K562 (cell line): ENCODE results near the gene GSPT2. TPM values are rescaled to one million over a fixed set of nuclear protein-coding genes. Genes with fewer than 3 reads are reported as not detected.

Experiments
- ATAC-seq: fragments of 200-7000 bp; cut with Tn5 transposase; 3 replicates; pipeline ENCODE4 v1.9.1; 2020; ENCODE audit warnings: moderate library complexity
- BruUV-seq: library from RNA; stranded (reverse); fragments of 400-500 nt; replicated peaks from 2 replicates; lab custom pipeline; 2021; lab: Mats Ljungman, UMichigan
- CTCF ChIA-PET: fragments of 300-600 bp; formaldehyde crosslinking; extraction: SDS; loops from one replicate; lab custom pipeline; 2021; ENCODE audit warnings: low intra/inter-chr PET ratio; lab: Yijun Ruan, JAX
- POLR2A ChIA-PET: fragments of 300-600, 350-650 bp; sonication (Branson Sonifier 250); formaldehyde crosslinking; extraction: SDS; loops from one replicate; lab custom pipeline; 2021; ENCODE audit warnings: antibody characterized with exemption, inconsistent platforms; lab: Yijun Ruan, JAX
- DNase-seq, 4 experiments: peaks; one replicate each; pipeline versions ENCODE4 v3.0.0 to v3.0.0-alpha.2; 2011 to 2018; ENCODE audit warnings: low spot score in 3 of 4, mixed read lengths in 3 of 4; ENCODE audit errors: extremely low read depth in 1 of 4
- FAIRE-seq: peaks from 2 replicates; lab custom pipeline; 2011; peaks lifted over from hg19 to GRCh38; lab: Jason Lieb, UNC
- H2AFZ ChIP-seq: 2 replicates; pipeline ENCODE4 v1.6.0; 2011; ENCODE audit warnings: low read depth, low read length, control low read depth, inconsistent platforms
- H3K27ac ChIP-seq: fragments of 200-600 bp; 3 replicates; pipeline ENCODE4 v1.8.0; 2011; ENCODE audit warnings: low read depth, mild to moderate bottlenecking, control low read depth, inconsistent platforms, low read length, moderate library complexity, mixed read lengths; ENCODE audit errors: extremely low read depth
- H3K27me3 ChIP-seq, 2 experiments: fragments of 300-600 bp in 1 of 2; 2 replicates in 1 of 2; 3 replicates in 1 of 2; pipeline versions ENCODE4 v1.6.0 to v1.8.0; 2011; ENCODE audit warnings: inconsistent platforms in 2 of 2, low read length in 2 of 2, mild to moderate bottlenecking in 1 of 2, mixed read lengths in 1 of 2, moderate library complexity in 1 of 2; ENCODE audit not compliant: control insufficient read depth in 2 of 2, insufficient read depth in 2 of 2
- H3K36me3 ChIP-seq: fragments of 300-600 bp; 3 replicates; pipeline ENCODE4 v1.8.0; 2011; ENCODE audit warnings: mild to moderate bottlenecking, low read length, inconsistent platforms; ENCODE audit not compliant: control insufficient read depth, insufficient read depth
- H3K4me1 ChIP-seq, 2 experiments: fragments of 200-600 bp in 1 of 2; replicated peaks in 1 of 2; 2 replicates in 1 of 2; 3 replicates in 1 of 2; pipeline versions ENCODE4 v1.5.1 to v1.8.0; 2011; ENCODE audit warnings: inconsistent platforms in 2 of 2, low read length in 2 of 2, mild to moderate bottlenecking in 1 of 2, mixed read lengths in 1 of 2, moderate library complexity in 1 of 2; ENCODE audit not compliant: control insufficient read depth in 2 of 2, insufficient read depth in 2 of 2
- H3K4me2 ChIP-seq: 2 replicates; pipeline ENCODE4 v1.6.1; 2011; ENCODE audit warnings: low read length, control low read depth, inconsistent platforms, mixed read lengths; ENCODE audit not compliant: insufficient read depth
- H3K4me3 ChIP-seq: fragments of 200-600 bp; sonication (generic), shearing (Covaris generic); 2 replicates; pipeline ENCODE4 v1.5.1; 2016; ENCODE audit warnings: control low read depth, inconsistent platforms
- H3K79me2 ChIP-seq: fragments of 200-600 bp; 3 replicates; pipeline ENCODE4 v1.8.0; 2011; ENCODE audit warnings: low read length, inconsistent platforms; ENCODE audit not compliant: control insufficient read depth, insufficient read depth
- H3K9ac ChIP-seq, 2 experiments: 2 replicates each; pipeline versions ENCODE4 v1.6.0 to v1.6.1; 2011; ENCODE audit warnings: low read depth in 2 of 2, low read length in 2 of 2, control low read depth in 1 of 2, inconsistent platforms in 1 of 2, mild to moderate bottlenecking in 1 of 2, mixed read lengths in 1 of 2; ENCODE audit not compliant: insufficient read depth in 1 of 2
- H3K9me1 ChIP-seq: one replicate; pipeline ENCODE4 v1.6.0; 2011; ENCODE audit warnings: inconsistent platforms, mild to moderate bottlenecking, low read length, moderate library complexity; ENCODE audit not compliant: control insufficient read depth, insufficient read depth
- H3K9me3 ChIP-seq: replicated peaks from 2 replicates; pipeline ENCODE4 v1.5.1; 2011; ENCODE audit warnings: low read depth, low read length, inconsistent platforms; ENCODE audit not compliant: control insufficient read depth, insufficient read depth
- H4K20me1 ChIP-seq: replicated peaks from 2 replicates; pipeline ENCODE4 v1.6.1; 2011; ENCODE audit warnings: low read length, inconsistent platforms, mixed read lengths; ENCODE audit not compliant: control insufficient read depth, insufficient read depth
- BRF1 ChIP-seq: IDR thresholded peaks from 3 replicates; pipeline ENCODE4 v1.6.1; 2011; ENCODE audit warnings: borderline replicate concordance, mild to moderate bottlenecking; ENCODE audit not compliant: insufficient read length; ENCODE audit errors: extremely low read depth
- EWSR1 ChIP-seq: fragments of 450-650 bp; IDR thresholded peaks from 2 replicates; pipeline ENCODE4 v1.6.1; 2018; ENCODE audit warnings: borderline replicate concordance, mild to moderate bottlenecking, low read depth, moderate library complexity; ENCODE audit not compliant: partially characterized antibody
- LEF1 ChIP-seq: fragments of 450-650 bp; IDR thresholded peaks from 2 replicates; pipeline ENCODE4 v1.6.1; 2016; ENCODE audit warnings: mild to moderate bottlenecking
- MEF2A ChIP-seq: IDR thresholded peaks from 2 replicates; pipeline ENCODE4 v1.6.1; 2011; ENCODE audit warnings: low read depth, mild to moderate bottlenecking, low read length, moderate library complexity; ENCODE audit not compliant: control insufficient read depth
- NBN ChIP-seq: fragments of 450-650 bp; IDR thresholded peaks from 2 replicates; pipeline ENCODE4 v1.6.1; 2016; ENCODE audit warnings: low read depth, mild to moderate bottlenecking
- NCOR1 ChIP-seq: fragments of 450-650 bp; IDR thresholded peaks from 2 replicates; pipeline ENCODE4 v1.6.1; 2016; ENCODE audit warnings: mild to moderate bottlenecking, moderate library complexity
- PRMT5 ChIP-seq: sonication (generic); formaldehyde crosslinking; IDR thresholded peaks from 2 replicates; pipeline ENCODE4 v1.5.0; 2020; ENCODE audit warnings: missing genetic modification reagents
- XRCC4 ChIP-seq: IDR thresholded peaks from one replicate; pipeline ENCODE4 v1.6.1; 2011; ENCODE audit not compliant: insufficient read depth, insufficient read length; ENCODE audit errors: extremely low read depth
- ZC3H4 ChIP-seq: sonication (generic); formaldehyde crosslinking; IDR thresholded peaks from 2 replicates; pipeline ENCODE4 v1.9.0; 2021; ENCODE audit warnings: missing genetic modification reagents, borderline replicate concordance
- ZNF3 ChIP-seq: fragments of 250-450 bp; sonication (Bioruptor Pico); IDR thresholded peaks from 2 replicates; pipeline ENCODE4 v1.5.0; 2021; ENCODE audit warnings: mild to moderate bottlenecking, moderate library complexity
- ZNF76 ChIP-seq: fragments of 250-450 bp; sonication (Bioruptor Pico); IDR thresholded peaks from 2 replicates; pipeline ENCODE4 v1.4.0; 2020; ENCODE audit warnings: mild to moderate bottlenecking, moderate library complexity, borderline replicate concordance
- WGBS: fragments of 100-300 bp; shearing (Covaris generic); methylation state at CpG from one replicate; pipeline ENCODE4 v1.1.6; 2016; ENCODE audit warnings: low coverage, mixed read lengths; ENCODE audit not compliant: insufficient coverage; ENCODE audit errors: missing lambda C conversion rate; 5-methylcytosine and 5-hydroxymethylcytosine counted together
- in situ Hi-C: fragments of 300-500 bp; cut with MboI; formaldehyde crosslinking; loops from 4 replicates; pipeline ENCODE4 v1.15.0; 2018; ENCODE audit warnings: inconsistent platforms, mixed read lengths
- intact Hi-C: fragments of 100-400 bp; cut with micrococcal nuclease; formaldehyde crosslinking; loops from 2 replicates; pipeline ENCODE4 v1.14.2; 2022
- polyA plus RNA-seq, 8 experiments: library from polyadenylated mRNA; depleted of rRNA in 4 of 8; stranded (reverse) in 5 of 8; unstranded in 3 of 8; fragments of >200 nt; fragmentation: Nextera tagmentation in 2 of 8; fragmentation: Illumina TruSeq in 1 of 8; extraction: Ambion mirVana in 2 of 8; extraction: Trizol in 1 of 8; gene quantifications; 2 replicates each; pipeline versions ENCODE4 v1.2.1 to v1.2.3, GENCODE V29; 2011 to 2014; ENCODE audit warnings: inconsistent platforms in 1 of 8, missing spikeins in 1 of 8
- total RNA-seq, 7 experiments: library from RNA; depleted of rRNA in 6 of 7; stranded (reverse); fragments of >200 nt in 6 of 7; fragmentation: Illumina TruSeq in 2 of 7; extraction: Trizol in 2 of 7; gene quantifications; 2 replicates each; pipeline versions ENCODE4 v1.2.1 to v1.2.3, GENCODE V29; 2011 to 2021; ENCODE audit warnings: low replicate concordance in 1 of 7
- TF ChIP-seq, protein P1 (sequence below): fragments of 250-450 bp; sonication (Bioruptor Pico); IDR thresholded peaks from 2 replicates; pipeline ENCODE4 v1.8.0; 2021; ENCODE audit warnings: moderate library complexity, mild to moderate bottlenecking, inconsistent platforms
- TF ChIP-seq, protein P2 (sequence below): fragments of 250-450 bp; sonication (Bioruptor Pico); IDR thresholded peaks from 2 replicates; pipeline ENCODE4 v1.8.0; 2021; ENCODE audit warnings: borderline replicate concordance, mild to moderate bottlenecking, moderate library complexity; ENCODE audit not compliant: poor library complexity, severe bottlenecking

GSPT2 gene
- total and polyA plus RNA-seq, 9 of the 15 experiments (the other 6 are each of a cell fraction or from before 2014, with no cell fraction given) = 0.93 to 4.2 (median 3.4) TPM

DNA sequence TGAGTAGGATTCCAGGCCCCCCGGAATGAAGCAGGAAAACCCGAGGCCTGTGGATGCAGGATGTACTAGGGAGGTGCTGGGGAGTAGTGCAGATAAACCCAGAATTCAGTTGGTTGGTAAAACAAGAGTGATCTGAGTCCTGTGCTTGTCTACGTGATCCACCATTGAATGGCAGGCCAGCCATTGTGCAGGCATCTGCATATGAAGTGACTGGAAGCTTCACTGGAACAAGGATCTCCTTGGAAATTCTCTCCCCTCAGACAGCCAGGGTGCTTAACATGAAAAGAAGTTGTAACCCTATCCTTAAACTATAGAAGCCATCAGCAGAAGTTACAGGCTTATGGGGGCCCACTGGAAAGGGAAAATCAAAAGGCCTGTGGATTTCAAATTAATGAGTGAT lies 656 bp upstream of the GSPT2 start:
- in situ Hi-C loops = no loop called here
- H2AFZ ChIP-seq = peak overlapping the region; percentile 79
- H3K27ac ChIP-seq = no peak overlapping the region
- H3K36me3 ChIP-seq = no peaks in the 10 kb centered on the region
- no peaks in the 10 kb centered on the region for H3K9me1 ChIP-seq
- no TSS peak for BruUV-seq
- DNase-seq = no peak
- no peak for FAIRE-seq
- ATAC-seq = no peak
- peaks cover 0 to 7% of the 10 kb centered on the region in 2 experiments; a peak in 1 of 5 replicates for H3K4me1 ChIP-seq
- intact Hi-C loops = no loop called here
- no peak for TF ChIP-seq XRCC4
- no peak for TF ChIP-seq NCOR1
- no peak for TF ChIP-seq EWSR1
- no peak for TF ChIP-seq BRF1
- TF ChIP-seq ZC3H4 (CRISPR knock-in tag) = no peak
- TF ChIP-seq MEF2A = no peak
- TF ChIP-seq LEF1 = no peak
- TF ChIP-seq, protein P1, sequence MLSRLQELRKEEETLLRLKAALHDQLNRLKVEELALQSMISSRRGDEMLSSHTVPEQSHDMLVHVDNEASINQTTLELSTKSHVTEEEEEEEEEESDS = no peak
- no peak for TF ChIP-seq NBN
- no peak for TF ChIP-seq ZNF3 (CRISPR knock-in tag)
- TF ChIP-seq, protein P2, sequence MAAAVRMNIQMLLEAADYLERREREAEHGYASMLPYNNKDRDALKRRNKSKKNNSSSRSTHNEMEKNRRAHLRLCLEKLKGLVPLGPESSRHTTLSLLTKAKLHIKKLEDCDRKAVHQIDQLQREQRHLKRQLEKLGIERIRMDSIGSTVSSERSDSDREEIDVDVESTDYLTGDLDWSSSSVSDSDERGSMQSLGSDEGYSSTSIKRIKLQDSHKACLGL = no peak
- TF ChIP-seq ZNF76 (CRISPR knock-in tag) = no peak
- TF ChIP-seq PRMT5 (CRISPR knock-in tag) = no peak
- H4K20me1 ChIP-seq = no peaks in the 10 kb centered on the region
- peak overlapping the region; percentile 55; the same call in 1 of the 2 replicates for H3K4me2 ChIP-seq
- H3K79me2 ChIP-seq = no peaks in the 10 kb centered on the region
- no peak overlapping the region for H3K9ac ChIP-seq
- H3K27me3 ChIP-seq = no peaks in the 10 kb centered on the region
- POLR2A ChIA-PET = no interaction called here
- no peak overlapping the region for H3K4me3 ChIP-seq
- no peaks in the 10 kb centered on the region for H3K9me3 ChIP-seq
- CTCF ChIA-PET = no interaction called here
- WGBS = 36% methylated on average over 3 of the region's 3 CpGs
